Kidney (tissue), 14 donors: ENCODE measurements around the gene TARBP1. TPM values are rescaled to one million over a fixed set of nuclear protein-coding genes. Genes with fewer than 3 reads are reported as not detected.

Experiments
- DNase-seq, 5 donors: peaks; one replicate each; pipeline ENCODE4 v3.0.0-alpha.2; 2013 to 2020
- FAIRE-seq: peaks from 2 replicates; lab custom pipeline; 2012; peaks lifted over from hg19 to GRCh38; lab: Jason Lieb, UNC
- H3K27ac ChIP-seq, 2 donors: one replicate each; pipeline ENCODE4 v1.7.0; 2013; ENCODE audit warnings: low read depth in 2 of 2, low read length in 2 of 2, inconsistent platforms in 1 of 2
- H3K27me3 ChIP-seq: one replicate; pipeline ENCODE4 v1.7.1; 2013; ENCODE audit warnings: low read length, inconsistent platforms; ENCODE audit not compliant: control insufficient read depth, insufficient read depth
- H3K36me3 ChIP-seq, 3 donors: one replicate each; pipeline versions ENCODE4 v1.7.0 to v1.7.1; 2013; ENCODE audit warnings: low read length in 3 of 3, control low read depth in 1 of 3, inconsistent platforms in 1 of 3; ENCODE audit not compliant: insufficient read depth in 3 of 3, control insufficient read depth in 2 of 3
- H3K4me1 ChIP-seq, 3 donors: one replicate each; pipeline versions ENCODE4 v1.7.0 to v1.7.1; 2013; ENCODE audit warnings: low read length in 3 of 3, inconsistent platforms in 1 of 3, low read depth in 1 of 3; ENCODE audit not compliant: control insufficient read depth in 2 of 3, insufficient read depth in 2 of 3
- H3K4me3 ChIP-seq, 3 donors: one replicate each; pipeline versions ENCODE4 v1.7.0 to v1.8.1; 2013; ENCODE audit warnings: low read length in 3 of 3, control low read depth in 1 of 3, inconsistent platforms in 1 of 3
- H3K9ac ChIP-seq, 3 donors: one replicate each; pipeline versions ENCODE4 v1.7.0 to v1.7.1; 2013; ENCODE audit warnings: low read length in 3 of 3, control low read depth in 1 of 3, inconsistent platforms in 1 of 3
- H3K9me3 ChIP-seq, 3 donors: one replicate each; pipeline versions ENCODE4 v1.7.0 to v1.7.1; 2013; ENCODE audit warnings: low read length in 3 of 3, control low read depth in 1 of 3, inconsistent platforms in 1 of 3; ENCODE audit not compliant: control insufficient read depth in 2 of 3, insufficient read depth in 1 of 3
- CTCF ChIP-seq: IDR thresholded peaks from 3 replicates; pipeline ENCODE4 v1.5.1; 2012; ENCODE audit warnings: mild to moderate bottlenecking, moderate library complexity, borderline replicate concordance; ENCODE audit not compliant: insufficient read depth; ENCODE audit errors: extremely low read depth
- intact Hi-C: fragments of 100-400 bp; cut with DNase I; formaldehyde crosslinking; loops from one replicate; pipeline ENCODE4 v1.11.1; 2022
- polyA plus RNA-seq: library from polyadenylated mRNA; stranded (reverse); fragments of 350-450 nt; fragmentation: Illumina TruSeq; extraction: RNeasy Lipid Tissue Mini Kit (QIAGEN cat#74804); gene quantifications from one replicate; pipeline ENCODE4 v1.2.3, GENCODE V29; 2014; ENCODE audit warnings: low read depth, low replicate concordance; ENCODE audit not compliant: insufficient read depth
- total RNA-seq: library from RNA; stranded (reverse); fragmentation: NEBNext Ultra II Directional; extraction: Animal tissue kit (Norgen Biotek cat#: 25700); gene quantifications from one replicate; pipeline ENCODE4 v1.2.1, GENCODE V29; 2021
- donor health status: control.
- donor health status: control.
- donor health status: control.
- donor health status: control.
- donor health status: control.
- donor health status: DM: yes; HTN: yes; CAD: no.
- donor health status: Normal renal cell carcinoma (clear cell type).

Gene TARBP1
- total and polyA plus RNA-seq, 2 donors from 2014 or later, result 14.3 to 26.2 TPM

- peaks cover 0 to 7% (median 6%) of the 10 kb centered on the region in 3 donors for H3K4me1 ChIP-seq
- no peaks in the 10 kb centered on the region for H3K27me3 ChIP-seq
- no peak overlapping the region for H3K9ac ChIP-seq
- no peak overlapping the region for H3K4me3 ChIP-seq
- FAIRE-seq, result no peak
- peaks cover 5 to 8% (median 6%) of the 10 kb centered on the region in 3 donors for H3K36me3 ChIP-seq
- H3K27ac ChIP-seq, result no peak overlapping the region
- H3K9me3 ChIP-seq, result no peaks in the 10 kb centered on the region
- intact Hi-C loops, result no loop called here
- TF ChIP-seq CTCF, result no peak
- DNase-seq, result no peak
Observed at GRCh38 chr1:234434706-234435105, 44.3 kb downstream of the TARBP1 start.

DNA sequence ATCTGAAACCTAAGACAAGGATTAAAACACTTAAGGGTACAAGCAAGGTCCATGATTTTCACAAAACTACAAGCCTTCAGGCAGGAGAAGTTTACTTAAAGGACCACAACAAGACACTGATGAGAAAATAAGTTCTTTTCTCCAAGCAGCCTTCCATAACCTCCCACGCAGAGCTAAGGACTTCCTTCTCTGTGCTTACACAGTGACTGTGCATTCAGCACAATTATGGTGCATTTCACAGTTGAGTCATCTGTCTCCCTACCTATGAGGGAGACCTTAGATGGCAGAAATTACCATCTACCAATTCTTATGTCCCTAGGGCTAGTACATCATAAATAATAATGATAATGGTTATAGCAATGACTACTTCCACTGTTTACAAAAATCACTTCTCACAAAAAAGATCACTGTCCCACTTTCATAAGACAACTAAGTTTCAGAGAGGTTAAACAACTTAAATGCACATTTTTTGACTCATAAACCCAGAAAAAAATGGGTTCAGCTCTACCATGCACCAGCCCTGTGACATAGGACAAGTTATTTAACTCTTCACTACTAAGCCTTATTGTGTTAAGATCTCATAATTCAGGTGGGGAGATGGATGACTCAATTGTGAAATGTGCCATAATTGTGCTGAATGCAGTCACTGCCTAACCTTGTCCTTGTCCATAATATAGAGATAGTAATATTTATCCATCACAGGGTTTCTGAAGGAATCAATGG, 45.3 kb downstream of the TARBP1 start:
- intact Hi-C loops, result no loop called here
- no peak overlapping the region for H3K4me3 ChIP-seq
- DNase-seq (peak in 2 of 5 donors; percentile 7 to 28), FAIRE-seq (no peak)
- no peaks in the 10 kb centered on the region for H3K27me3 ChIP-seq
- TF ChIP-seq CTCF, result no peak
- no peak overlapping the region for H3K9ac ChIP-seq
- no peaks in the 10 kb centered on the region for H3K9me3 ChIP-seq
- H3K27ac ChIP-seq, result no peak overlapping the region
- H3K4me1 ChIP-seq, result peaks cover 0 to 7% (median 6%) of the 10 kb centered on the region in 3 donors
- peaks cover 5 to 13% (median 11%) of the 10 kb centered on the region in 3 donors for H3K36me3 ChIP-seq

- TF ChIP-seq CTCF, result no peak
Observed at GRCh38 chr1:234431255-234431654, 47.7 kb downstream of the TARBP1 start.

More at GRCh38 chr1:234431255-234431654, 47.7 kb downstream of the TARBP1 start:
- no peak for FAIRE-seq
- H3K4me1 ChIP-seq, result no peaks in the 10 kb centered on the region
- intact Hi-C loops, result no loop called here
- peaks cover 5 to 13% (median 11%) of the 10 kb centered on the region in 3 donors for H3K36me3 ChIP-seq
- H3K4me3 ChIP-seq, result no peak overlapping the region
- DNase-seq, result no peak
- H3K9ac ChIP-seq, result no peak overlapping the region
- no peaks in the 10 kb centered on the region for H3K9me3 ChIP-seq
- H3K27me3 ChIP-seq, result no peaks in the 10 kb centered on the region
- H3K27ac ChIP-seq, result no peak overlapping the region
